ENCODE measurements around the gene RREB1. TPM values are rescaled to one million over a fixed set of nuclear protein-coding genes. Genes with fewer than 3 reads are reported as not detected.

RREB1 gene
- total RNA-seq, 1 experiment from 2014 or later: 35.8 TPM

DNA sequence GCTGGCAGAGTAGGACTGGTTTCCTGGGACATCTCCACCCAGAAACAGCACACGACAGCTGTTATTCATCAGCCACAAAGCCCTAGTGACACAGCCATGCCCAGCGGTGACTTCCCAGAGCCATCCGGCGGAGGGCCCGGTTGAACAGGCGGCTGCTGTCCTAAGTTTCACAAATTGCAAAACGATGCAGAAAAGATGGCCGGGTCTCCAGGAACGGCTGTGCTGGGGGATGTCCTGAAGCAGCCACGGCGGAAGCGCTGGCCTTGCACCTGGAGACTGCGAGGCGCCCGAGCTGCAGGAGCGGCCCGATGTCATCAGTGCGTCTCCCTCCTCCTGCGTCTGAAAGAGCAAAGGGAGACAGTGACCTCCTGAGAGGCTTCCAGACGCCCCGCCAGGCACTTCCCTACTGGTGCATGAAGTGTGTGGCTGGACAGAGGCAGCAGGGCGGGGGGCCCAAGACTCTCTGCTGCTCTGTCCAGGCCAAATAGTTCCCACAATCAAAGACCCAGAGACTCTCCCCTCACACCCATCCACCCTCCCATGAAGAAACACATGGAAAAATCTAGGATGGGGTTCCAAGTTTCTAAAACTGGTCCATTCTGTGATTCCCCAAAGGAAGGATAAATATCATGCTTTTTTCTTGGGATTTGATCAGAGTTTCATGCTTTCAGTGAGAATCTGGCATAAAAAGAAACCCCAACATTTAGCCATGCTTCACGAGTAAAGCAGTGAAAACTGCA lies 161.2 kb downstream of the RREB1 start:
- no peaks in the 10 kb centered on the region for H3K27me3 ChIP-seq (ENCODE audit: insufficient read depth, low read length)
- H3K79me1 ChIP-seq (ENCODE audit: insufficient read depth, low read depth, low read length, poor library complexity, severe bottlenecking): no peaks in the 10 kb centered on the region
- H3K23me2 ChIP-seq (ENCODE audit: insufficient read length, low read depth, low read length, poor library complexity, severe bottlenecking): no peaks in the 10 kb centered on the region
- H3K36me3 Mint-ChIP-seq (ENCODE audit: insufficient read depth in 1 of 3, low read depth in 3 of 3): no peaks in the 10 kb centered on the region
- no peak overlapping the region; a peak in 1 of 7 replicates for H3K27ac Mint-ChIP-seq
- no peak overlapping the region for H3K56ac ChIP-seq (ENCODE audit: insufficient read length, low read depth, low read length)
- no peak overlapping the region for H4K5ac ChIP-seq (ENCODE audit: insufficient read length, low read depth, low read length)
- H2BK12ac ChIP-seq (ENCODE audit: insufficient read length, low read depth, low read length): no peak overlapping the region
- no peak overlapping the region for H3T11ph ChIP-seq (ENCODE audit: low read length)
- H3K9me3 ChIP-seq (ENCODE audit: control insufficient read depth, low read depth, low read length): no peaks in the 10 kb centered on the region
- H2AK5ac ChIP-seq (ENCODE audit: insufficient read length, low read length): no peak overlapping the region
- H2BK15ac ChIP-seq (ENCODE audit: low read depth, low read length): no peak overlapping the region
- H4K20me1 ChIP-seq (ENCODE audit: control insufficient read depth, insufficient read depth, insufficient read length): no peaks in the 10 kb centered on the region
- no peak overlapping the region for H2BK20ac ChIP-seq (ENCODE audit: low read depth, low read length, poor library complexity, severe bottlenecking)
- no peak overlapping the region for H3K18ac ChIP-seq (ENCODE audit: insufficient read length, low read depth, low read length)
- no peaks in the 10 kb centered on the region; a peak in 3 of 5 replicates for H3K9me3 Mint-ChIP-seq
- H3K9ac ChIP-seq (ENCODE audit: extremely low read depth, insufficient read length, low read length): no peak overlapping the region
- H3K4me1 ChIP-seq (ENCODE audit: insufficient read depth, low read length): no peaks in the 10 kb centered on the region
- H3K4ac ChIP-seq (ENCODE audit: low read depth, low read length): no peak overlapping the region
- H3K27ac ChIP-seq (ENCODE audit: insufficient read length, low read depth, low read length): no peak overlapping the region
- H4K91ac ChIP-seq (ENCODE audit: insufficient read length, low read depth, low read length): no peak overlapping the region
- WGBS (ENCODE audit: extremely low coverage, insufficient read length, low lambda C conversion rate): no CpG with 5 or more reads among the region's 23 CpGs
- H2BK5ac ChIP-seq (ENCODE audit: insufficient read length, low read length): no peak overlapping the region
- no peak for DNase-seq
- H3K27me3 Mint-ChIP-seq (ENCODE audit: low read depth): peaks cover 2% of the 10 kb centered on the region; the same call in 1 of the 2 replicates
- no peak overlapping the region for H2AFZ ChIP-seq (ENCODE audit: low read length)
- H3K4me2 ChIP-seq (ENCODE audit: insufficient read depth, insufficient read length, low read length): no peak overlapping the region
- H3K14ac ChIP-seq (ENCODE audit: insufficient read depth, low read length): no peak overlapping the region
- H3K23ac ChIP-seq (ENCODE audit: insufficient read length, low read depth, low read length): no peak overlapping the region
- no peak overlapping the region for H3K4me3 Mint-ChIP-seq
- no peak overlapping the region for H2BK120ac ChIP-seq (ENCODE audit: low read depth, low read length, poor library complexity, severe bottlenecking)
- 0 out of 4 replicates have a peak, but pooled peaks cover 0 to 2% of the 10 kb centered on the region in 2 experiments for H3K4me1 Mint-ChIP-seq
- no peak overlapping the region for H4K8ac ChIP-seq (replicated peaks; ENCODE audit: insufficient read length, low read depth, low read length)
- no peak for TF ChIP-seq CTCF (conservative IDR thresholded peaks at IDR 0.05)
- no peaks in the 10 kb centered on the region for H3K79me2 ChIP-seq (ENCODE audit: insufficient read depth, low read length)

Measured in H9 (cell line).